ENCODE results near the gene RALGAPA1. TPM values are rescaled to one million over a fixed set of nuclear protein-coding genes. Genes with fewer than 3 reads are reported as not detected.

The RALGAPA1 gene
- total and polyA plus RNA-seq, 9 of the 15 experiments (the other 6 are each of a cell fraction or from before 2014, with no cell fraction given) = 2.5 to 16.3 (median 6.2) TPM

- TF ChIP-seq L3MBTL2 (IDR thresholded peaks at IDR 0.05) = no peak
- TF ChIP-seq, protein P1, sequence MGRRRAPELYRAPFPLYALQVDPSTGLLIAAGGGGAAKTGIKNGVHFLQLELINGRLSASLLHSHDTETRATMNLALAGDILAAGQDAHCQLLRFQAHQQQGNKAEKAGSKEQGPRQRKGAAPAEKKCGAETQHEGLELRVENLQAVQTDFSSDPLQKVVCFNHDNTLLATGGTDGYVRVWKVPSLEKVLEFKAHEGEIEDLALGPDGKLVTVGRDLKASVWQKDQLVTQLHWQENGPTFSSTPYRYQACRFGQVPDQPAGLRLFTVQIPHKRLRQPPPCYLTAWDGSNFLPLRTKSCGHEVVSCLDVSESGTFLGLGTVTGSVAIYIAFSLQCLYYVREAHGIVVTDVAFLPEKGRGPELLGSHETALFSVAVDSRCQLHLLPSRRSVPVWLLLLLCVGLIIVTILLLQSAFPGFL (CRISPR knock-in tag; IDR thresholded peaks at IDR 0.05) = no peak
- TF ChIP-seq HNRNPUL1 (IDR thresholded peaks at IDR 0.05; ENCODE audit: low read length) = no peak
- TF ChIP-seq PHB2 (IDR thresholded peaks at IDR 0.05; ENCODE audit: low read depth) = no peak
These were observed 191.6 kb downstream of the RALGAPA1 start (continued) for GRCh38 chr14:35617500-35617899.

- H3K27me3 ChIP-seq (ENCODE audit: control insufficient read depth in 2 of 2, insufficient read depth in 2 of 2, low read length in 2 of 2) = no peaks in the 10 kb centered on the region
- H3K36me3 ChIP-seq (ENCODE audit: control insufficient read depth, insufficient read depth, low read length) = no peaks in the 10 kb centered on the region
- H3K9me1 ChIP-seq (ENCODE audit: control insufficient read depth, insufficient read depth, low read length) = no peaks in the 10 kb centered on the region
- H3K4me2 ChIP-seq (ENCODE audit: insufficient read depth, low read length) = no peak overlapping the region
- intact Hi-C loops (cut with micrococcal nuclease) (no loop called here), in situ Hi-C loops (cut with MboI) (no loop called here)
- no peak overlapping the region for H3K9ac ChIP-seq (ENCODE audit: insufficient read depth in 1 of 2, low read depth in 2 of 2, low read length in 2 of 2)
- BruUV-seq (replicated peaks) = no TSS peak
- H3K4me3 ChIP-seq = no peak overlapping the region
- H3K4me1 ChIP-seq (replicated peaks in 1 of 2; ENCODE audit: control insufficient read depth in 2 of 2, insufficient read depth in 2 of 2, low read length in 2 of 2) = no peaks in the 10 kb centered on the region
- H2AFZ ChIP-seq (ENCODE audit: low read depth, low read length) = no peak overlapping the region
- DNase-seq (ENCODE audit: extremely low read depth in 1 of 4, low spot score in 3 of 4) (no peak), FAIRE-seq (no peak), ATAC-seq (no peak)
- ChIA-PET CTCF (ENCODE audit: low intra/inter-chr PET ratio) (no interaction called here), POLR2A (interaction anchor here (1.3 kb wide), 2 partner anchors 9 to 10 kb away, joined by 3 read pairs; no protein-coding TSS in a partner anchor)
- no peak for TF ChIP-seq ZNF511 (CRISPR knock-in tag; IDR thresholded peaks at IDR 0.05)
- TF ChIP-seq ZNF561 (CRISPR knock-in tag; conservative IDR thresholded peaks at IDR 0.05) = no peak
- TF ChIP-seq NR4A1 (CRISPR knock-in tag; IDR thresholded peaks at IDR 0.05) = no peak
- no peak for TF ChIP-seq NR4A1 (tag; IDR thresholded peaks at IDR 0.05)
- TF ChIP-seq ZNF79 (CRISPR knock-in tag; IDR thresholded peaks at IDR 0.05; ENCODE audit: low read depth) = no peak
- TF ChIP-seq, protein P2, sequence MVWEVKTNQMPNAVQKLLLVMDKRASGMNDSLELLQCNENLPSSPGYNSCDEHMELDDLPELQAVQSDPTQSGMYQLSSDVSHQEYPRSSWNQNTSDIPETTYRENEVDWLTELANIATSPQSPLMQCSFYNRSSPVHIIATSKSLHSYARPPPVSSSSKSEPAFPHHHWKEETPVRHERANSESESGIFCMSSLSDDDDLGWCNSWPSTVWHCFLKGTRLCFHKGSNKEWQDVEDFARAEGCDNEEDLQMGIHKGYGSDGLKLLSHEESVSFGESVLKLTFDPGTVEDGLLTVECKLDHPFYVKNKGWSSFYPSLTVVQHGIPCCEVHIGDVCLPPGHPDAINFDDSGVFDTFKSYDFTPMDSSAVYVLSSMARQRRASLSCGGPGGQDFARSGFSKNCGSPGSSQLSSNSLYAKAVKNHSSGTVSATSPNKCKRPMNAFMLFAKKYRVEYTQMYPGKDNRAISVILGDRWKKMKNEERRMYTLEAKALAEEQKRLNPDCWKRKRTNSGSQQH (CRISPR knock-in tag; IDR thresholded peaks at IDR 0.05) = no peak
- no peak for TF ChIP-seq KLF6 (CRISPR knock-in tag; IDR thresholded peaks at IDR 0.05; ENCODE audit: borderline replicate concordance)
- no peaks in the 10 kb centered on the region for H3K79me2 ChIP-seq (ENCODE audit: control insufficient read depth, insufficient read depth, low read length)
- no peaks in the 10 kb centered on the region for H3K9me3 ChIP-seq (replicated peaks; ENCODE audit: control insufficient read depth, insufficient read depth, low read depth, low read length)
- H3K27ac ChIP-seq (ENCODE audit: extremely low read depth, low read depth, low read length) = no peak overlapping the region
- H4K20me1 ChIP-seq (replicated peaks; ENCODE audit: control insufficient read depth, insufficient read depth, low read length) = no peaks in the 10 kb centered on the region
- 50% methylated on average over 1 of the region's 3 CpGs for WGBS (ENCODE audit: insufficient coverage, low coverage, missing lambda C conversion rate)
These were observed 201.7 kb downstream of the RALGAPA1 start for GRCh38 chr14:35607380-35607779.

All from K562 (cell line).